D721Med (cell line): ENCODE data around the gene CDKL5.

Experiments used
- DNase-seq: peaks from one replicate; pipeline ENCODE4 v3.0.0; 2011; ENCODE audit warnings: low spot score; ENCODE audit not compliant: insufficient read length
- FAIRE-seq: peaks from 2 replicates; lab custom pipeline; 2011; peaks lifted over from hg19 to GRCh38; lab: Jason Lieb, UNC
- TF ChIP-seq, protein P1 (sequence below): IDR thresholded peaks from 2 replicates; pipeline ENCODE4 v1.5.1; 2012; ENCODE audit warnings: mild to moderate bottlenecking, control low read depth; ENCODE audit not compliant: insufficient read depth; ENCODE audit errors: missing control alignments

CDKL5 gene

DNA sequence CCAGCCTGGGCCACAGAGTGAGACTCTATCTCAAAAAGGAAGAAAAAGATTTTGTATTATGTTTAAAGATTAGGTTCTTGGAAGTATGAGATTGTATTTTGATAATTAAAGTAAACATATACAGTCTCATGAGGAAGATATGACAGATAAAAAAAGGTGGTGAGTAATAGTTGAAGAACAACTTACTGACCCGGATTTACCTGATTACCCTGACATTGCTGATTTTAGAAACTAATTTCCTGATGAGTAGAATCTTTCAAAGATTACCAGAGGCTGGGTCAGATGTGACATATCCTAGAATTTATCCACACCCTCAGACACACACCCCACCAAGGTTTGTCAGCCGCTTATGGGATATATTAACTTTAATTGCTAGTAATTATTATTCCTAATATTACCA, 9.5 kb downstream of the CDKL5 start:
- DNase-seq (no peak), FAIRE-seq (no peak)
- TF ChIP-seq, protein P1, sequence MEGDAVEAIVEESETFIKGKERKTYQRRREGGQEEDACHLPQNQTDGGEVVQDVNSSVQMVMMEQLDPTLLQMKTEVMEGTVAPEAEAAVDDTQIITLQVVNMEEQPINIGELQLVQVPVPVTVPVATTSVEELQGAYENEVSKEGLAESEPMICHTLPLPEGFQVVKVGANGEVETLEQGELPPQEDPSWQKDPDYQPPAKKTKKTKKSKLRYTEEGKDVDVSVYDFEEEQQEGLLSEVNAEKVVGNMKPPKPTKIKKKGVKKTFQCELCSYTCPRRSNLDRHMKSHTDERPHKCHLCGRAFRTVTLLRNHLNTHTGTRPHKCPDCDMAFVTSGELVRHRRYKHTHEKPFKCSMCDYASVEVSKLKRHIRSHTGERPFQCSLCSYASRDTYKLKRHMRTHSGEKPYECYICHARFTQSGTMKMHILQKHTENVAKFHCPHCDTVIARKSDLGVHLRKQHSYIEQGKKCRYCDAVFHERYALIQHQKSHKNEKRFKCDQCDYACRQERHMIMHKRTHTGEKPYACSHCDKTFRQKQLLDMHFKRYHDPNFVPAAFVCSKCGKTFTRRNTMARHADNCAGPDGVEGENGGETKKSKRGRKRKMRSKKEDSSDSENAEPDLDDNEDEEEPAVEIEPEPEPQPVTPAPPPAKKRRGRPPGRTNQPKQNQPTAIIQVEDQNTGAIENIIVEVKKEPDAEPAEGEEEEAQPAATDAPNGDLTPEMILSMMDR = no peak

DNA sequence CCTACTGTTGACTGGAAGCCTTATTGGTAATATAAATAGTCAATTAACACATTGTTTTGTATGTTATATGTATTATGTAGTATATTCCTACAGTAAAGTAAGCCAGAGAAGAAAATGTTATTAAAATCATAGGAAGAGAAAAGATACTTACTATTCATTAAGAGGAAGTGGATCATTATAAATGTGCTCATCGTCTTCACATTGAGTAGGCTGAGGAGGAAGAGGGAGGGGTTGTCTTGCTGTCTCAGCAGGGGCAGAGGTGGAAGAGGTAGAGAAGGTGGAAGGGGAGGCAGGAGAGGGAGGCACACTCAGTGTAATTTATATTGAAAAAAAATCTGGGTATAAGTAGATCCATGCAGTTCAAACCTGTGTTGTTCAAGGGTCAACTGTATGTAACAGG, 10.6 kb downstream of the CDKL5 start:
- FAIRE-seq = no peak
- no peak for DNase-seq
- TF ChIP-seq, protein P1 = no peak

DNA sequence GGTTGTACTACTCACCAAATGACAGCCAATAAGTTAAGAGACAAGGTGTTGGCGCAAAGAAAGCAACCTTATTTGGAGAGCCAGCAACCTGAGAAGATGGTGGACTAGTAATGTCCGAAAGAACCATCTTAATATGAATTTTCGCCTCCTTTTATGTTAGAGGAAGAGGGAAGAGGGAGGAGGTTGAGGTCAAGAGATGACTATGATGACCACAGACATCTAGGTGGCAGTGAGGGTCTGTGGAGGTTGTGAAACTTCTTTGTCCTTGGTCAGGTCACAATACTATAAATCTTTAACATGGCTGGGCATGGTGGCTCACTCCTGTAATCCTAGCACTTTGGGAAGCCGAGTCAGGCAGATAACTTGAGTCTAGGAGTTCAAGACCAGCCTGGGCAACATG, 15.4 kb downstream of the CDKL5 start:
- no peak for DNase-seq
- TF ChIP-seq, protein P1 = no peak
- no peak for FAIRE-seq

DNA sequence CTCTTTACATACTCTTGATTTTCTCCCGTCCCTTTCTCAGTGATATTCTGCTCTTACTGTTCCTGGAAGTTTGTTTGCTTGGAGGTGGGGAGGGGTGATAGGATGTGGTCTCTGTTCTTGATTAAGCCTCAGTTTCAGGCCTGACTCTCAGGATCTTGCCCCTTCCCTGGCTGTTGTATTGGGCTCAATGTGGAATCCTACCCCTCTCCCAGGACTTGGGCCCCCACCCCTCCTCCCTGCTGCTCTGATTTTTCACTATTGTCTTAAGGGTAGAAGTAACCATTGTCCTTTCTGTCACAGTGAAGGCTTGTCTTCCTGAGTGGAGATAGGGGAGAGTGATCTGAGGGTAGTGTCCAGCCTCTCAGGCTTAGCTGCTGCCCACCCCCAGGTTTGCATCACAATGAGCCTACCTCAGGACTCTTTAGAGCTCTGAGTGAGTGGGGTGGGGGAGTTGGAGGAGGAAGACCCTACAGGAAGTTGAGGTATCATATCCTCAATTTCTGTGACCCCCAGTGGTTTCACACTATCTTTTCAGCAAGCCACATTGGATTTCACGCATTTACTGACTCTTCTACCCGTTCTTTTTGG, 16.5 kb downstream of the CDKL5 start:
- FAIRE-seq (no peak), DNase-seq (no peak)
- TF ChIP-seq, protein P1 = no peak

DNA sequence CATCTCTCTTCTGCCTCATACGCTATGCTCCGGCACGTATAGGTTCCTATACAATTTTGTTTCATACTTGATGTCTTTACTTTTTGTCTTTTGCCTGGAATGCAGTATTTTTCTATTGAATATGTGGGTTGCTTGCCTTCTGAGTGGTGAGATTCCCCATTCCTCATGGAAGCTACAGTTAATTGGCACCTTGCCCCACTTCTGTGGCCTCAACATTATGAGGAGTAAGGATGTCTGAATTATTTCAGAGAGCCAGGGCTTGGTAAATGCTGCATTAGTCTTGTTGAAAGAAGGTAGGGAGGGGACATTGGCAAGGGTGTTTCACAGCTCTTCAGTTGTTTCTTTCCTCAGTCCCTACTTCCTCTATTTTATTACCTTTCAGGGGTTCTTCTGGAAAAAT, 23.0 kb downstream of the CDKL5 start:
- TF ChIP-seq, protein P1 = no peak
- DNase-seq = no peak
- FAIRE-seq = no peak

DNA sequence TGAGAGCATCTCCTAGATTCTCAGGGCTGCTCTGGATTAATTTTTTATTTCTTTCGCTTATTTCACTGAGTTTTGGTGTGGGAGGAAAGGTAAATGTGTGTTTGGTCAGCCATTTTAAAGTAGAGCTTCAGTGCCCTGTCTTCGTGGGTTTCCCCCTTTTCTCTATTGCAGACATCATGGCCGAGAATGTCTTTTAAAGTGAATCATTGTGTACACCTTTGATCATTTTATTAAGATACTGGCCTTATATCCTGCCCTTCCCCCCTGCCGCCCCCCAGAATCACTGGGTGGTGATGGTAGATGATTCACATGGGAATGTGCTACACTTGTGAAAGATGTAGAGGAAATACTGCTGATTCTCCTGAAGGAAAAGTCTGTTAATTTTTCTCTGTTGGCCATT, 23.8 kb downstream of the CDKL5 start:
- DNase-seq (no peak), FAIRE-seq (no peak)
- TF ChIP-seq, protein P1 = no peak

DNA sequence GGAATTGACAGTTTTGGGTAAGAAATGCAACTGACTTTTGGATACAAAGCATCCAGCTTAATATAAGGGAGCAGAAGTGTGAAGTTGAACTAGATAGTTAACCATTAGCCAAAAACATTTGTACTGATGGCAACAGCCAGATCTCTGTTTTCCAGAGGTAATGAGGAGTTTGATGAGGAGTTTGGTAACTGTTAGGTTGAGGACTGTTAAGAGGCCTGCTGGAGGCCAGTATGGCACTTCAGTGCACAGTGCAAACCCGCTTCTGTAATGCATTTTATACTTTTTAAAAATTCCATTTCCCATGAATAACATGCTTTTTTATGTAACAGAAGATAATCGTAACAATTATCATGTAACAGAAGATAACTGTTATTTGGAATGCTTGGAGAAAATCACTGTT, 30.0 kb downstream of the CDKL5 start:
- TF ChIP-seq, protein P1 = no peak
- peak; percentile 64 for FAIRE-seq

More for the DNA sequence above, 30.0 kb downstream of the CDKL5 start:
- no peak for DNase-seq
